ENCODE data around the gene AKAP8. TPM values are rescaled to one million over a fixed set of nuclear protein-coding genes. Genes with fewer than 3 reads are reported as not detected.
"Not testable (repeated sequence)": the region's sequence is repeated elsewhere in the genome, so short reads cannot be mapped to it uniquely, and the experiment has no call there.

The AKAP8 gene
- total RNA-seq, 8 experiments from 2014 or later = 9.3 to 27.0 (median 16.4) TPM

DNA sequence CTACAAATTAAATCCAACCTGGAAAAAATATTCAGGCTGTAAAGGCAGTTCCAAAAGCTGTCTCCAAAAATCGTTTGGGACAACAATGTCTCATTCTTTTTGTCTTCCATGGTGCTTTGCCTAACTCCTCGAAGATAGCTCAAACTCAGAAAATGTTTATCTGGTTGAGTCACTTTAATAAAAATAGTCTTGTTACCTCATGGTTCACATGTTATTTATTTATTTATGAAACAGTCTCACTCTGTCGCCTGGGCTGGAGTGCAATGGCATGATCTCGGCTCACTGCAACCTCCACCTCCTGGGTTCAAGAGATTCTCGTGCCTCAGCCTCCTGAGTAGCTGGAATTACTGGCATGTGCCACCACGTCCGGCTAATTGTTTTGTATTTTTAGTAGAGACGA, 42.4 kb downstream of the AKAP8 start:
- Histone ChIP-seq H3K4me3 (no peak overlapping the region), H3K4me1 (replicated peaks in 1 of 2) (peaks cover 0 to 5% of the 10 kb centered on the region in 2 donors), H3K27ac (no peak overlapping the region)
- WGBS, 10 experiments = 8 to 91% (median 57%) methylated on average over 1 to 5 of the region's 8 CpGs; no CpG with 5 or more reads in 1 of the 10 experiments
- peak in 1 of 8 experiments; percentile 9 for ATAC-seq (replicated peaks in 6 of 8)
- in situ Hi-C loops (cut with MboI; ENCODE audit: low pct_unique_long_range_greater_than_20kb in 2 of 9, low sequenced_read_pairs in 9 of 9, unreplicated experiment in 9 of 9) = no loop called here

DNA sequence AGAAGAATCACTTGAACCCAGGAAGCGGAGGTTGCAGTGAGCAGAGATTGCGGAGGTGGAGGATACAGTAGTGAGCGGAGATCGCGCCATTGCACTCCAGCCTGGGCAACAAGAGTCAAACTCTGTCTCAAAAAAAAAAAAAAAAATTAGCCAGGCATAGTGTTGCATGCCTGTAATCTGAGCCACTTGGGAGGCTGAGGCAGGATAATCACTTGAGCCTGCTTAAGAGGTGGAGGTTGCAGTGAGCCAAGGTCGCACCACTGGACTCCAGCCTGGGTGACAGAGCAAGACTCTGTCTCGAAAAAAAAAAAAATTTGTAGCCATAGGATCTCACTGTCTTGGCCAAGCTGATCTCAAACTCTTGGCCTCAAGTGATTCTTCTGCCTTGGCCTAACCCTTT, 43.6 kb downstream of the AKAP8 start:
- in situ Hi-C loops (cut with MboI; ENCODE audit: low pct_unique_long_range_greater_than_20kb in 2 of 9, low sequenced_read_pairs in 9 of 9, unreplicated experiment in 9 of 9); H3K4me3 ChIP-seq; H3K4me1 ChIP-seq (replicated peaks in 1 of 2); H3K27ac ChIP-seq; ATAC-seq (replicated peaks in 6 of 8): not testable (repeated sequence)
- WGBS, 10 experiments = 50 to 92% (median 80%) methylated on average over 2 to 7 of the region's 7 CpGs; no CpG with 5 or more reads in 4 of the 10 experiments

GRCh38 chr19:15332311-15332996, 47.1 kb downstream of the AKAP8 start, which contains the start of gene BRD4:
Gene BRD4, minus strand, starts transcription at chr19:15332539. Its CDS starts 59,440 bp downstream, at chr19:15273099.
- Histone ChIP-seq H3K4me3 (peak within 1 kb of the TSS; percentile 58 to 99 (median 84)), H3K4me1 (replicated peaks in 1 of 2) (peaks cover 8 to 19% of the 10 kb centered on the region in 2 donors), H3K27ac (peak within 1 kb of the TSS; percentile 98 to 99)
- in situ Hi-C loops (cut with MboI; ENCODE audit: low pct_unique_long_range_greater_than_20kb in 2 of 9, low sequenced_read_pairs in 9 of 9, unreplicated experiment in 9 of 9) = no loop called here
- peak; percentile 41 to 90 (median 84) for ATAC-seq (replicated peaks in 6 of 8)
- WGBS, 10 experiments = 0 to 3% (median 0%) methylated on average over 1 to 6 of the region's 81 CpGs; no CpG with 5 or more reads in 6 of the 10 experiments

DNA sequence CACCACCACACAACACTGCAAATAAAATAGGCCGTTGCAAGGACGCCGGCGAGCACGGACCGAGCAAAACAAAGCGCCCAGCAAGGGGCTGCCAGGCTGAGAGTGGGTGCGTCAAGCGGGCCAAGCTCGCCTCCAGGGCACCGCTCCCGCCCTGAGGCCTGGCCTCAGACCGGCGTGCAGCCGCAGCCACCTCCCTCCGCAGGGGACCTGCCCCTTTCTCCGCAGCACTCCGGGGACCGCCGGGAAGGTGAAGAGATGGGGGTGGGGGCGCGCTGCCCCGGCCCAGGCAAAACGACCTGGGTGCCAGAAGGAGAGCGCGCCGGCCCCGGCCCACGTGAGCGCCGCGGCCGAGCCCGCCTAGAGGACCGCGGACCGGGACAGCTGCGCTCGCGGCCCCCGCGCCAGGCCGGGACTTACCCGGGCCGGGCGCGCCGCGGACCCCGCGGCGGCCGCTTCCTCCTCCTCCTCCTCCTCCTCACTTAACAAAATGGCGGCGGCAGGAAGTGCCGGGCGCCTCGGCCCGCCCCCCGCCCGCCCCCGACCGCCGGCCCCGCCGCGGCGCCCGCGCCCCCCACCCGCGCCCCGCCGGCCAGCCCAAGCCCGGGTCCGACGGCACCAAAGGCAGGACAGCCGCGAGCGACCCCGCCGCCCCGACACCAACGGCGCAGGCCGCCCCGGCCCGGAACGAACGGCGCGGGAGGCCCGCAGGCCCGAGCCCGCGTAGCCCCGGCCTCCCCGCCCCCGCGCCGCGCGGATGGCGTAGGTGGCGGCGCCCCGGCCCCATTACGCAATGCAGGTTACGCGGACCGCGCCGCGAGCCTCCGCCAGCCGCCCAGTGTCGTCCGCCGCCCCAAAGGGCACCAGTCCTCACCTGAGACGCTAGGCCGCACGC, 47.9 kb downstream of the AKAP8 start:
- H3K4me3 ChIP-seq = peak overlapping the region; percentile 58 to 99 (median 84)
- 0% methylated on average over 1 to 9 of the region's 122 CpGs; no CpG with 5 or more reads in 8 of the 10 experiments for WGBS, 10 experiments
- ATAC-seq (replicated peaks in 6 of 8) = peak; percentile 58 to 67 (median 63)
- H3K4me1 ChIP-seq (replicated peaks in 1 of 2) = peaks cover 16 to 27% of the 10 kb centered on the region in 2 donors
- in situ Hi-C loops (cut with MboI; ENCODE audit: low pct_unique_long_range_greater_than_20kb in 2 of 9, low sequenced_read_pairs in 9 of 9, unreplicated experiment in 9 of 9) = no loop called here
- H3K27ac ChIP-seq = peak overlapping the region; percentile 98 to 99

GRCh38 chr19:15330801-15331418, 48.7 kb downstream of the AKAP8 start:
- peaks cover 23 to 33% of the 10 kb centered on the region in 2 donors for H3K4me1 ChIP-seq (replicated peaks in 1 of 2)
- peak in 5 of 8 experiments; percentile 9 to 49 (median 36) for ATAC-seq (replicated peaks in 6 of 8)
- WGBS, 10 experiments = 0 to 20% (median 4%) methylated on average over 3 to 17 of the region's 17 CpGs
- H3K27ac ChIP-seq = peak overlapping the region; percentile 98 to 99
- in situ Hi-C loops (cut with MboI; ENCODE audit: low pct_unique_long_range_greater_than_20kb in 2 of 9, low sequenced_read_pairs in 9 of 9, unreplicated experiment in 9 of 9) = no loop called here
- H3K4me3 ChIP-seq = peak overlapping the region; percentile 58 to 99 (median 84)

DNA sequence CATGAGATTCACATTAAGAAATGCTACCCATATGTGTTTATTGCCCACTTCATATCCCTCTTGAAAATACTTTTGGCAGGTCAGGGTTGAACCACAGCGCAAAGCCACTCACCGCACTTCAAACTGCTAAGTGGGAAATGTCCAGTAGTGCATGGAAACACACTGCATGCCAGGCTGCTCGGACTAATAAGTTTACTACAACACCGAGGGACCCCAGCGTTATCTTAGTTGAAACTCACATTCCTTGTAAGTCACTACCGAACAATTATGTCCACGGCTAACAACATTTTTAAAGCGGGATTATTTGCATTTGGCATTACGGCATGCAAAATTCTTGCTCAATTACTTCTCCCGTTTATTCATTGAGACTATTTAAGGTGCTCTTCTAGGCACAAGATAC, 51.3 kb downstream of the AKAP8 start:
- H3K27ac ChIP-seq = no peak overlapping the region
- WGBS, 10 experiments = 36 to 100% (median 78%) methylated on average over 1 to 10 of the region's 10 CpGs; no CpG with 5 or more reads in 2 of the 10 experiments
- no peak overlapping the region for H3K4me3 ChIP-seq

GRCh38 chr19:15324791-15325519, 54.6 kb downstream of the AKAP8 start:
- in situ Hi-C loops (cut with MboI; ENCODE audit: low pct_unique_long_range_greater_than_20kb in 2 of 9, low sequenced_read_pairs in 9 of 9, unreplicated experiment in 9 of 9) = no loop called here
- Histone ChIP-seq H3K4me1 (replicated peaks in 1 of 2) (peaks cover 21 to 39% of the 10 kb centered on the region in 2 donors), H3K27ac (no peak overlapping the region), H3K4me3 (no peak overlapping the region)
- peak in 1 of 8 experiments; percentile 22 for ATAC-seq (replicated peaks in 6 of 8)
- 60 to 100% (median 83%) methylated on average over 1 to 3 of the region's 6 CpGs; no CpG with 5 or more reads in 3 of the 10 experiments for WGBS, 10 experiments

More for the DNA sequence above, 51.3 kb downstream of the AKAP8 start:
- no peak for ATAC-seq (replicated peaks in 6 of 8)
- in situ Hi-C loops (cut with MboI; ENCODE audit: low pct_unique_long_range_greater_than_20kb in 2 of 9, low sequenced_read_pairs in 9 of 9, unreplicated experiment in 9 of 9) = no loop called here
- H3K4me1 ChIP-seq (replicated peaks in 1 of 2) = peaks cover 29 to 44% of the 10 kb centered on the region in 2 donors

DNA sequence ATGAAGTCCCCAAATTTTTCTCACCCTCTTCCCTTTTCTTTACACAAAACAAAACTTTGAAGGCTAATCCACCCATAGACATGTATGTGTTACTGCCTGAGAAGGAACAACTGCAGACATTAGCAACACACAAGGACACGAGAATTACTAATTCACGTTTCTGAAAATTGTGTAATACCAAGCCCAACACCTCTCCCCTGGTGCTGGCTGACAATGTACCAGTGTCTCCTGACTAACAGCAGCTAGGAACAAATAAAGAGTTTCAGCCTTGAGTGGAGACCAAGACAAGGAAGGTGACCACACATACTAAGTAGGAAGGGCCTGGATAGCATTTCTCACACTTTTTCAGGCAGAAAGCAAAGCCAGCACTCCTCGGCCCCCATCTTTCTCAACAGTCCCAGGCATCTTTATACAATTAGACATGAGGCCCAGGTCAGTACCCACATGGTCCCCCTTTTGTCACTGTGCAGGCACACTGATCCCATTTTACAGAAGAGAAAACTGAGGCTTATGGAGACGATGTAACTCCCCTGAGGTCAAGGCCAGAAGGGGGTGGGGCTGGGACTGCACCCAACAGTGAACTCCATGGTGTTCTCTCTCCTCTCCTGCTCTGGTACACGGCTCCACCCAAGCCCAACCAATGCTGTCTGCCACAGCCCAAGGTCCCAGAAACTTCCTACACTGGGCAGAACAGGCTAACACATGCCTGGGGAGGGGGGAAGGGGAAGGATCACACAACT, 55.9 kb downstream of the AKAP8 start:
- peaks cover 23 to 34% of the 10 kb centered on the region in 2 donors for H3K4me1 ChIP-seq (replicated peaks in 1 of 2)
- ATAC-seq (replicated peaks in 6 of 8) = peak in 3 of 8 experiments; percentile 24 to 55 (median 47)
- no peak overlapping the region for H3K27ac ChIP-seq
- in situ Hi-C loops (cut with MboI; ENCODE audit: low pct_unique_long_range_greater_than_20kb in 2 of 9, low sequenced_read_pairs in 9 of 9, unreplicated experiment in 9 of 9) = no loop called here
- 13 to 100% (median 88%) methylated on average over 2 to 3 of the region's 5 CpGs; no CpG with 5 or more reads in 1 of the 10 experiments for WGBS, 10 experiments
- no peak overlapping the region for H3K4me3 ChIP-seq

GRCh38 chr19:15321739-15322138, 57.8 kb downstream of the AKAP8 start:
- Histone ChIP-seq H3K4me3 (no peak overlapping the region), H3K4me1 (replicated peaks in 1 of 2) (peaks cover 26 to 31% of the 10 kb centered on the region in 2 donors), H3K27ac (no peak overlapping the region)
- WGBS, 10 experiments = 29 to 100% (median 83%) methylated on average over 1 to 2 of the region's 2 CpGs; no CpG with 5 or more reads in 2 of the 10 experiments
- in situ Hi-C loops (cut with MboI; ENCODE audit: low pct_unique_long_range_greater_than_20kb in 2 of 9, low sequenced_read_pairs in 9 of 9, unreplicated experiment in 9 of 9) = no loop called here
- ATAC-seq (replicated peaks in 6 of 8) = no peak

DNA sequence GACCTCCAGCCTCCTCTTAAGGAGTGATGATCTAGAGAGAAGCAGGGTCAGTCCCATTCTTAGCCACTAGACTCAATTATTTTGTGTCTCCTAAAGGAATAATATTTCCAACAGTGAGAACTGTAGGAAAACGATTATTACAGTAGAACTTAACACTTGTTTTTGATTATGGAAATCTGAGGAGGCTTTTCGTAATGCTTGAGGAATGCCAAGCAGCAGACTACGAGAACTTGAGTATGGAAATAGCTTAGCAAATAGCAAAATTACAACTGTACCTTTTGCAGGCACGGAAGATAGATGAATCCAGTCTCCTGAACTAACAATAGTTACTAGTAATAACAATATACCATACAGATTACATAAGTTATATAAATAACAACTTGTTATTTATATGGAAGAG, 59.5 kb downstream of the AKAP8 start:
- 0 to 92% (median 70%) methylated on average over 2 to 4 of the region's 4 CpGs for WGBS, 10 experiments
- Histone ChIP-seq H3K4me3 (no peak overlapping the region), H3K4me1 (replicated peaks in 1 of 2) (peaks cover 15 to 20% of the 10 kb centered on the region in 2 donors), H3K27ac (no peak overlapping the region)
- peak in 3 of 8 experiments; percentile 46 to 58 (median 54) for ATAC-seq (replicated peaks in 6 of 8)
- in situ Hi-C loops (cut with MboI; ENCODE audit: low pct_unique_long_range_greater_than_20kb in 2 of 9, low sequenced_read_pairs in 9 of 9, unreplicated experiment in 9 of 9) = no loop called here

DNA sequence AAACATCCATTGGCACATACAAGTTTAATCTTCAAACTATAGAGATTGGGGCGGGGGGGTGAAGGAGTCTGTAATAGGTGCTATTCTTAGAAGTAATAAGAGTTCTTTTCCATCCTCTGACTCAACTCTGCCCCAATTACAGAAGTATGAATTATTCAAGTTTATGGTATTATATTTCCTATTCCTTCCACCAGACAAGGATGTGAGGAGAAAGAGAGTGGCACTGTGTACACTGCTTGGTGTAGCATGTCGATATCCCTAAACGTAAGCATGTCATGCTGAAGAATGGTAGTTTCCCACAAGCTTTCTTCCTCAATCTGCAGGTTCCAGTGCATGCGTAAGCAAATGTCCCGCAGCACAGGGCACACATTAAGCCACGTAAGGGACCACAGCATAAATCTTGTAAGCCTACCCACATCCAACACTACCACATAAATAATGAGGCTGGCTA, 61.3 kb downstream of the AKAP8 start:
- Histone ChIP-seq H3K4me1 (replicated peaks in 1 of 2) (peaks cover 12 to 13% of the 10 kb centered on the region in 2 donors), H3K4me3 (no peak overlapping the region), H3K27ac (no peak overlapping the region)
- in situ Hi-C loops (cut with MboI; ENCODE audit: low pct_unique_long_range_greater_than_20kb in 2 of 9, low sequenced_read_pairs in 9 of 9, unreplicated experiment in 9 of 9) = no loop called here
- 13 to 100% (median 86%) methylated on average over 1 to 6 of the region's 6 CpGs; no CpG with 5 or more reads in 3 of the 10 experiments for WGBS, 10 experiments
- peak in 5 of 8 experiments; percentile 12 to 90 (median 51) for ATAC-seq (replicated peaks in 6 of 8)
